Stimulated activated CD4-positive, alpha-beta T cell treated with anti-CD3 and anti-CD28 coated beads, Interleukin-15, amount 100 ng/mL, for 1 hour (primary cell): ENCODE data around the gene KIF17.

Source experiments
- DNase-seq, 2 donors: peaks; one replicate each; pipeline ENCODE4 v3.0.0-alpha.2; 2020; ENCODE audit warnings: low read depth in 1 of 2, low spot score in 1 of 2

The KIF17 gene

GRCh38 chr1:20717452-20718342, at the start of gene KIF17:
Gene KIF17 (minus strand): TSS chr1:20718007. CDS start chr1:20717706, 301 bp downstream.
- peak; percentile 40 to 54 for DNase-seq

- no peak for DNase-seq
Observed at GRCh38 chr1:20767271-20767670, 49.5 kb upstream of the KIF17 start.

- DNase-seq = no peak
Observed at GRCh38 chr1:20763417-20763816, 45.6 kb upstream of the KIF17 start.

- DNase-seq = no peak
Observed at GRCh38 chr1:20760322-20760721, 42.5 kb upstream of the KIF17 start.

- DNase-seq = no peak
Observed at GRCh38 chr1:20753589-20753988, 35.8 kb upstream of the KIF17 start.

- DNase-seq = no peak
Observed at GRCh38 chr1:20751462-20751990, 33.7 kb upstream of the KIF17 start.

GRCh38 chr1:20742671-20743070, 24.9 kb upstream of the KIF17 start:
- no peak for DNase-seq

- no peak for DNase-seq
Observed at GRCh38 chr1:20740781-20741180, 23.0 kb upstream of the KIF17 start.

GRCh38 chr1:20739225-20739624, 21.4 kb upstream of the KIF17 start:
- no peak for DNase-seq

- DNase-seq = no peak
Observed at GRCh38 chr1:20735581-20736111, 17.8 kb upstream of the KIF17 start.

- DNase-seq = no peak
Observed at GRCh38 chr1:20733360-20733975, 15.7 kb upstream of the KIF17 start.

GRCh38 chr1:20732588-20733359, 15.0 kb upstream of the KIF17 start, which contains the start of gene SH2D5:
Gene SH2D5 (minus strand): TSS chr1:20732703. CDS start chr1:20728044, 4,659 bp downstream.
- DNase-seq = peak; percentile 34 to 47

GRCh38 chr1:20732071-20732587, 14.3 kb upstream of the KIF17 start:
- peak in 1 of 2 donors; percentile 60 for DNase-seq

- no peak for DNase-seq
Observed at GRCh38 chr1:20731057-20731991, 13.5 kb upstream of the KIF17 start.

GRCh38 chr1:20730690-20731056, 12.9 kb upstream of the KIF17 start:
- no peak for DNase-seq

- DNase-seq = no peak
Observed at GRCh38 chr1:20729990-20730689, 12.3 kb upstream of the KIF17 start.

- DNase-seq = no peak
Observed at GRCh38 chr1:20729155-20729931, 11.5 kb upstream of the KIF17 start.

GRCh38 chr1:20728371-20729154, 10.8 kb upstream of the KIF17 start:
- DNase-seq = no peak
